ENCODE results near the gene FUCA1.

Gene FUCA1

GRCh38 chr1:23806280-23806679, 61.8 kb downstream of the FUCA1 start:
- ATAC-seq: no peak

GRCh38 chr1:23805025-23805424, 63.1 kb downstream of the FUCA1 start:
- TF ChIP-seq ARNTL (CRISPR knock-in tag; IDR thresholded peaks at IDR 0.05; ENCODE audit: borderline replicate concordance, low read depth): no peak
- TF ChIP-seq GLIS3 (CRISPR knock-in tag; IDR thresholded peaks at IDR 0.05): no peak
- TF ChIP-seq PATZ1 (CRISPR knock-in tag; IDR thresholded peaks at IDR 0.05; ENCODE audit: borderline replicate concordance): no peak
- no peak for TF ChIP-seq ZFP30 (CRISPR knock-in tag; IDR thresholded peaks at IDR 0.05)
- no peak for TF ChIP-seq CSRNP3 (CRISPR knock-in tag; IDR thresholded peaks at IDR 0.05)
- no peak for TF ChIP-seq ZNF8 (CRISPR knock-in tag; IDR thresholded peaks at IDR 0.05)
- TF ChIP-seq SNAI2 (CRISPR knock-in tag; IDR thresholded peaks at IDR 0.05): no peak
- no peak for TF ChIP-seq TOX (CRISPR knock-in tag; IDR thresholded peaks at IDR 0.05; ENCODE audit: borderline replicate concordance)
- TF ChIP-seq ESRRG (CRISPR knock-in tag; IDR thresholded peaks at IDR 0.05): no peak
- TF ChIP-seq OSR1 (CRISPR knock-in tag; IDR thresholded peaks at IDR 0.05): no peak

More at GRCh38 chr1:23806280-23806679, 61.8 kb downstream of the FUCA1 start:
- TF ChIP-seq BACH2 (CRISPR knock-in tag; IDR thresholded peaks at IDR 0.05; ENCODE audit: borderline replicate concordance): no peak
- TF ChIP-seq CSDC2 (CRISPR knock-in tag; IDR thresholded peaks at IDR 0.05): no peak
- no peak for TF ChIP-seq TOX (CRISPR knock-in tag; IDR thresholded peaks at IDR 0.05; ENCODE audit: borderline replicate concordance)
- no peak for TF ChIP-seq ZC3H10 (CRISPR knock-in tag; IDR thresholded peaks at IDR 0.05)
- no peak for TF ChIP-seq RARB (CRISPR knock-in tag; IDR thresholded peaks at IDR 0.05)
- TF ChIP-seq PPARA (CRISPR knock-in tag; IDR thresholded peaks at IDR 0.05; ENCODE audit: borderline replicate concordance): no peak
- no peak for TF ChIP-seq ARNTL (CRISPR knock-in tag; IDR thresholded peaks at IDR 0.05; ENCODE audit: borderline replicate concordance, low read depth)
- no peak for TF ChIP-seq ZFP3 (CRISPR knock-in tag; IDR thresholded peaks at IDR 0.05)
- TF ChIP-seq ESRRG (CRISPR knock-in tag; IDR thresholded peaks at IDR 0.05): no peak
- no peak for TF ChIP-seq CSRNP3 (CRISPR knock-in tag; IDR thresholded peaks at IDR 0.05)
- TF ChIP-seq ZNF565 (CRISPR knock-in tag; conservative IDR thresholded peaks at IDR 0.05; ENCODE audit: low read depth): no peak
- TF ChIP-seq GLIS3 (CRISPR knock-in tag; IDR thresholded peaks at IDR 0.05): no peak
- no peak for TF ChIP-seq ZFP30 (CRISPR knock-in tag; IDR thresholded peaks at IDR 0.05)
- no peak for TF ChIP-seq SNAI2 (CRISPR knock-in tag; IDR thresholded peaks at IDR 0.05)
- TF ChIP-seq ZNF8 (CRISPR knock-in tag; IDR thresholded peaks at IDR 0.05): no peak
- no peak for TF ChIP-seq ZNF70 (CRISPR knock-in tag; IDR thresholded peaks at IDR 0.05)

GRCh38 chr1:23804183-23804835, 63.8 kb downstream of the FUCA1 start:
- no peak for ATAC-seq
- TF ChIP-seq TSHZ2 (CRISPR knock-in tag; IDR thresholded peaks at IDR 0.05): no peak
- TF ChIP-seq ZFP30 (CRISPR knock-in tag; IDR thresholded peaks at IDR 0.05): no peak
- no peak for TF ChIP-seq PPARA (CRISPR knock-in tag; IDR thresholded peaks at IDR 0.05; ENCODE audit: borderline replicate concordance)
- TF ChIP-seq TOX (CRISPR knock-in tag; IDR thresholded peaks at IDR 0.05; ENCODE audit: borderline replicate concordance): no peak
- TF ChIP-seq CSDC2 (CRISPR knock-in tag; IDR thresholded peaks at IDR 0.05): no peak
- no peak for TF ChIP-seq ZC3H10 (CRISPR knock-in tag; IDR thresholded peaks at IDR 0.05)
- no peak for TF ChIP-seq CREB5 (CRISPR knock-in tag; IDR thresholded peaks at IDR 0.05; ENCODE audit: low read depth)
- TF ChIP-seq POU6F1 (CRISPR knock-in tag; IDR thresholded peaks at IDR 0.05; ENCODE audit: borderline replicate concordance, low read depth): no peak
- TF ChIP-seq PATZ1 (CRISPR knock-in tag; IDR thresholded peaks at IDR 0.05; ENCODE audit: borderline replicate concordance): no peak
- TF ChIP-seq ZNF8 (CRISPR knock-in tag; IDR thresholded peaks at IDR 0.05): no peak
- TF ChIP-seq GLIS3 (CRISPR knock-in tag; IDR thresholded peaks at IDR 0.05): no peak
- no peak for TF ChIP-seq RARB (CRISPR knock-in tag; IDR thresholded peaks at IDR 0.05)
- no peak for TF ChIP-seq ESRRG (CRISPR knock-in tag; IDR thresholded peaks at IDR 0.05)
- no peak for TF ChIP-seq CSRNP3 (CRISPR knock-in tag; IDR thresholded peaks at IDR 0.05)

More at GRCh38 chr1:23805025-23805424, 63.1 kb downstream of the FUCA1 start:
- ATAC-seq: no peak
